HEK293T (cell line): ENCODE data around the gene MRPL42.

Source experiments
- ARNT ChIP-seq: fragments of 450-650 bp; IDR thresholded peaks from 2 replicates; pipeline ENCODE4 v1.6.1; 2017; ENCODE audit warnings: mild to moderate bottlenecking
- BHLHE40 ChIP-seq: fragments of 450-650 bp; IDR thresholded peaks from 2 replicates; pipeline ENCODE4 v1.6.1; 2016; ENCODE audit warnings: mild to moderate bottlenecking, moderate library complexity, borderline replicate concordance
- FOXA1 ChIP-seq: fragments of 450-650 bp; IDR thresholded peaks from 2 replicates; pipeline ENCODE4 v1.6.1; 2016; ENCODE audit warnings: mild to moderate bottlenecking
- HDGF ChIP-seq: fragments of 450-650 bp; IDR thresholded peaks from 2 replicates; pipeline ENCODE4 v1.6.1; 2017; ENCODE audit warnings: antibody characterized with exemption, borderline replicate concordance
- SP1 ChIP-seq: fragments of 450-650 bp; IDR thresholded peaks from 2 replicates; pipeline ENCODE4 v1.6.1; 2017
- SUZ12 ChIP-seq: fragments of 450-650 bp; IDR thresholded peaks from 2 replicates; pipeline ENCODE4 v1.6.1; 2016; ENCODE audit warnings: mild to moderate bottlenecking

DNA sequence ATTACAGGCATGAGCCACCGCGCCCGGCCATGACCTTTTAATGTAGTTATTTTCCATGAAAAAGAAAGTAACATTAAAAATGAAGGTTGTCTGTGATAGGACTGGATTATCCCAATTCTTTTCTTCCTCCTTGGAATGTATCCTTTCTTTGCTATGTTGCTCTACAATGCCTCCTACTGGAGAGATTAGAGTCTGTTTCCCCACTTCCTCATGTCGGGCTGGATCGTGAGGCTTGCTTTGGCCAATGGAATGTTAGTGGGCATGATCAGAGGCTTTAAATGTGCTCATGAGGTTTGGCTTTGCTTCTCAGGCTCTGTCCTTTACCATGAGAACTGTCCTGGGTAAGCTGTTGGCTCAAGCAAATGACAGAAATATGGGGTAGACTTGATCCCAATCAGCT, 70.5 kb downstream of the MRPL42 start:
- TF ChIP-seq SUZ12 (no peak), SP1 (no peak), HDGF (no peak), FOXA1 (no peak), ARNT (no peak), BHLHE40 (no peak)
